NCI-H1436 treated with DMSO at 0.1 percent for 48 hours (cell line): Measurements from ENCODE around the gene ZMYND10.
"Not testable (repeated sequence)": the region's sequence is repeated elsewhere in the genome, so short reads cannot be mapped to it uniquely, and the experiment has no call there.

Experiments used
- DNase-seq: peaks from one replicate; lab custom pipeline; 2025; lab: John Stamatoyannopoulos, UW

Gene ZMYND10

GRCh38 chr3:50325497-50326181 is 19.9 kb downstream of the ZMYND10 start:
- no peak for DNase-seq

GRCh38 chr3:50325113-50325480 is 20.4 kb downstream of the ZMYND10 start:
- no peak for DNase-seq

- no peak for DNase-seq
Observed at GRCh38 chr3:50324351-50325112, 21.0 kb downstream of the ZMYND10 start.

GRCh38 chr3:50323614-50324199 is 21.8 kb downstream of the ZMYND10 start:
- no peak for DNase-seq

- DNase-seq: no peak
Observed at GRCh38 chr3:50323092-50323600, 22.4 kb downstream of the ZMYND10 start.

GRCh38 chr3:50322386-50323091 is 23.0 kb downstream of the ZMYND10 start, which contains the start of gene HYAL2:
Gene HYAL2 (minus strand): TSS chr3:50322745. CDS start chr3:50320489, 2,256 bp downstream.
- no peak for DNase-seq

GRCh38 chr3:50322115-50322385 is 23.5 kb downstream of the ZMYND10 start:
- no peak for DNase-seq

- DNase-seq: no peak
Observed at GRCh38 chr3:50321336-50322114, 24.0 kb downstream of the ZMYND10 start.

GRCh38 chr3:50320853-50321335 is 24.6 kb downstream of the ZMYND10 start:
- DNase-seq: no peak

GRCh38 chr3:50319894-50320625 is 25.5 kb downstream of the ZMYND10 start:
- no peak for DNase-seq

GRCh38 chr3:50319181-50319893 is 26.2 kb downstream of the ZMYND10 start:
- DNase-seq: no peak

GRCh38 chr3:50318615-50319014 is 26.9 kb downstream of the ZMYND10 start:
- no peak for DNase-seq

- no peak for DNase-seq
Observed at GRCh38 chr3:50318163-50318562, 27.4 kb downstream of the ZMYND10 start.

- no peak for DNase-seq
Observed at GRCh38 chr3:50317300-50317699, 28.2 kb downstream of the ZMYND10 start.

GRCh38 chr3:50316657-50317242 is 28.8 kb downstream of the ZMYND10 start:
- DNase-seq: no peak

- no peak for DNase-seq
Observed at GRCh38 chr3:50314816-50315215, 30.7 kb downstream of the ZMYND10 start.

- DNase-seq: no peak
Observed at GRCh38 chr3:50314342-50314741, 31.2 kb downstream of the ZMYND10 start.

- not testable (repeated sequence) for DNase-seq
Observed at GRCh38 chr3:50312041-50312440, 33.5 kb downstream of the ZMYND10 start.

GRCh38 chr3:50304601-50305000 is 40.9 kb downstream of the ZMYND10 start:
- no peak for DNase-seq
